SHP77 (cell line): ENCODE results near the gene FAIM2.

Source experiments
- DNase-seq, 2 experiments: peaks; one replicate each; lab custom pipeline; 2025; lab: John Stamatoyannopoulos, UW

The FAIM2 gene

GRCh38 chr12:49823350-49823749 lies 80.3 kb downstream of the FAIM2 start:
- DNase-seq = no peak

GRCh38 chr12:49821373-49822287 lies 82.1 kb downstream of the FAIM2 start:
- no peak for DNase-seq

GRCh38 chr12:49819786-49820185 lies 83.9 kb downstream of the FAIM2 start:
- DNase-seq = no peak

GRCh38 chr12:49818241-49818895 lies 85.3 kb downstream of the FAIM2 start:
- no peak for DNase-seq
